Smooth muscle cell (in vitro differentiated cells): ENCODE data around the gene ERAL1. TPM values are rescaled to one million over a fixed set of nuclear protein-coding genes. Genes with fewer than 3 reads are reported as not detected.

Source experiments
- DNase-seq: peaks from one replicate; lab custom pipeline; 2025; ENCODE audit not compliant: unreplicated experiment; lab: John Stamatoyannopoulos, UW
- H2AFZ ChIP-seq: fragments of 200-600 bp; sonication (generic); 2 replicates; pipeline ENCODE4 v1.6.0; 2016; ENCODE audit warnings: antibody characterized with exemption, low read depth, mild to moderate bottlenecking
- H3F3A ChIP-seq: fragments of 200-600 bp; sonication (generic); 2 replicates; pipeline ENCODE4 v1.6.0; 2017; ENCODE audit warnings: antibody characterized with exemption, low read depth
- H3K27ac ChIP-seq: fragments of 200-600 bp; sonication (generic); 2 replicates; pipeline ENCODE4 v1.5.1; 2016; ENCODE audit warnings: low read depth, mild to moderate bottlenecking
- H3K27me3 ChIP-seq: fragments of 200-600 bp; sonication (generic); 2 replicates; pipeline ENCODE4 v1.6.1; 2016; ENCODE audit warnings: low read depth, mild to moderate bottlenecking
- H3K36me3 ChIP-seq: fragments of 200-600 bp; sonication (generic); 2 replicates; pipeline ENCODE4 v1.5.1; 2016; ENCODE audit warnings: low read depth
- H3K4me1 ChIP-seq: fragments of 200-600 bp; sonication (generic); 2 replicates; pipeline ENCODE4 v1.5.1; 2016; ENCODE audit warnings: low read depth
- H3K4me2 ChIP-seq: fragments of 200-600 bp; sonication (generic); 2 replicates; pipeline ENCODE4 v1.6.0; 2016; ENCODE audit warnings: mild to moderate bottlenecking
- H3K4me3 ChIP-seq: fragments of 200-600 bp; sonication (generic); 2 replicates; pipeline ENCODE4 v1.5.1; 2016; ENCODE audit warnings: mild to moderate bottlenecking
- H3K79me2 ChIP-seq: fragments of 200-600 bp; sonication (generic); 2 replicates; pipeline ENCODE4 v1.6.0; 2016; ENCODE audit warnings: low read depth, mild to moderate bottlenecking
- H3K9ac ChIP-seq: fragments of 200-600 bp; sonication (generic); 2 replicates; pipeline ENCODE4 v1.6.0; 2016; ENCODE audit warnings: low read depth
- H3K9me3 ChIP-seq: fragments of 200-600 bp; sonication (generic); replicated peaks from 2 replicates; pipeline ENCODE4 v1.5.1; 2016; ENCODE audit warnings: low read depth
- H4K20me1 ChIP-seq: fragments of 200-600 bp; sonication (generic); 2 replicates; pipeline ENCODE4 v1.6.0; 2016; ENCODE audit warnings: low read depth
- WGBS: methylation state at CpG from one replicate; pipeline ENCODE4 v1.1.7; 2016; ENCODE audit warnings: low lambda C conversion rate; 5-methylcytosine and 5-hydroxymethylcytosine counted together
- polyA plus RNA-seq: library from polyadenylated mRNA; unstranded; fragments of >200 nt; fragmentation: Nextera tagmentation; extraction: Ambion mirVana; gene quantifications from 2 replicates; pipeline ENCODE4 v1.2.1, GENCODE V29; 2016
- total RNA-seq: library from RNA; depleted of rRNA; stranded (reverse); fragments of >200 nt; gene quantifications from 2 replicates; pipeline ENCODE4 v1.2.3, GENCODE V29; 2014
- TF ChIP-seq, protein P1 (sequence below): fragments of 200-600 bp; sonication (generic); IDR thresholded peaks from 2 replicates; pipeline ENCODE4 v1.5.1; 2017; ENCODE audit warnings: borderline replicate concordance, mild to moderate bottlenecking, antibody characterized with exemption; ENCODE audit not compliant: insufficient read depth, poor library complexity, severe bottlenecking

Gene ERAL1
- total and polyA plus RNA-seq, 2 experiments from 2014 or later: 30.0 to 59.3 TPM

DNA sequence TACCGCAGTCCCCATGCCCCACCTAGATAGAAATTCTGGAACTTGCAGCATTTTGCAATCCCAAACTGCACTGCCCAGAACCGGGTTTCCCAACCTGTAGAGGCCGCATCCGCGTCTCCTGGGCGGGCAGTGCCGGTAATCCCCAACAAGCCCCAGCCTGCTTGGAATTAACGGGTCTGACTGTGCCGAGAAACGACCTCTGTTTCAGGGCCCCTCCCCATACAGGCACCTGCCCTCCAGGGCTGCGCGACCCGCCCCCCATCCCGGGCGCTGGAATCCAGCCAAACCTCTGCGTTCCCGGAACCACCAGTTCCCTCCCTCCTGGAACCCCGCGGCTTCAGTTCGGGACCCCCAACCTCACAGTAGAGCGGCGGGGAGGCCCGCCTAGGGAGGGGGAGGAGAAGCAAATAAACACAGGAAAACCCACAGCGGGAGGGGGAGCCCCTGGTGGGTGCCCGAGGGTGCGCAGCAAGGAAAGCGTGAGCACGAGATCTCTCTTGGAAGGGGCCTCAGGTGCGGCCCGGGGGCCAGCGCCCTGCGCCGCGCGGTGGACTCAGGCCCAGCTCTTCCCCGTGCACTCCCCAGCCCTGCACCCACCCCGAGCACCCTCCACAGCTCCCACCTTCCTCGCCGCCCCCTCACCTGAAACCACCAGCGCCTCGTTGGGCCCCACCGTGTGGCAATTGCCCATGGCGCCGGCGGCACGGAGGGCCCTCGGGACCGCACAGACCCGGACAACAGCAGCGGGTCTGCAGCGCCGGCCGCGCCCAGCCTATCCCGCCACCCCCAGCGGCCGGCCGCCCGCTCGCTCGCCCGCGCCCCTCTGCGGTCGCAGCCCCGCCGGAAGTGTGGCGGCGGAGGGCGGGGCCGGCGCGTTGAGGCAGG, 42.3 kb downstream of the ERAL1 start, which contains the start of gene FLOT2:
FLOT2 (minus strand) TSS at position 850 of the 885 bp plus-strand sequence; CDS start at position 691, 159 bp downstream.
- Histone ChIP-seq H3F3A (peaks cover 16% of the 10 kb centered on the region), H3K79me2 (peaks cover 19% of the 10 kb centered on the region), H4K20me1 (peaks cover 11% of the 10 kb centered on the region), H3K27me3 (no peaks in the 10 kb centered on the region), H3K36me3 (no peaks in the 10 kb centered on the region), H3K27ac (no peak within 1 kb of the TSS), H3K4me1 (peaks cover 13% of the 10 kb centered on the region), H2AFZ (peak within 1 kb of the TSS; percentile 98), H3K9ac (peak within 1 kb of the TSS; percentile 28), H3K4me2 (peak within 1 kb of the TSS; percentile 99), H3K9me3 (no peaks in the 10 kb centered on the region), H3K4me3 (peak within 1 kb of the TSS; percentile 94)
- TF ChIP-seq, protein P1, sequence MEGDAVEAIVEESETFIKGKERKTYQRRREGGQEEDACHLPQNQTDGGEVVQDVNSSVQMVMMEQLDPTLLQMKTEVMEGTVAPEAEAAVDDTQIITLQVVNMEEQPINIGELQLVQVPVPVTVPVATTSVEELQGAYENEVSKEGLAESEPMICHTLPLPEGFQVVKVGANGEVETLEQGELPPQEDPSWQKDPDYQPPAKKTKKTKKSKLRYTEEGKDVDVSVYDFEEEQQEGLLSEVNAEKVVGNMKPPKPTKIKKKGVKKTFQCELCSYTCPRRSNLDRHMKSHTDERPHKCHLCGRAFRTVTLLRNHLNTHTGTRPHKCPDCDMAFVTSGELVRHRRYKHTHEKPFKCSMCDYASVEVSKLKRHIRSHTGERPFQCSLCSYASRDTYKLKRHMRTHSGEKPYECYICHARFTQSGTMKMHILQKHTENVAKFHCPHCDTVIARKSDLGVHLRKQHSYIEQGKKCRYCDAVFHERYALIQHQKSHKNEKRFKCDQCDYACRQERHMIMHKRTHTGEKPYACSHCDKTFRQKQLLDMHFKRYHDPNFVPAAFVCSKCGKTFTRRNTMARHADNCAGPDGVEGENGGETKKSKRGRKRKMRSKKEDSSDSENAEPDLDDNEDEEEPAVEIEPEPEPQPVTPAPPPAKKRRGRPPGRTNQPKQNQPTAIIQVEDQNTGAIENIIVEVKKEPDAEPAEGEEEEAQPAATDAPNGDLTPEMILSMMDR: peak; percentile 20
- WGBS: under 1% methylated on average over 50 of the region's 73 CpGs
- DNase-seq: no peak

DNA sequence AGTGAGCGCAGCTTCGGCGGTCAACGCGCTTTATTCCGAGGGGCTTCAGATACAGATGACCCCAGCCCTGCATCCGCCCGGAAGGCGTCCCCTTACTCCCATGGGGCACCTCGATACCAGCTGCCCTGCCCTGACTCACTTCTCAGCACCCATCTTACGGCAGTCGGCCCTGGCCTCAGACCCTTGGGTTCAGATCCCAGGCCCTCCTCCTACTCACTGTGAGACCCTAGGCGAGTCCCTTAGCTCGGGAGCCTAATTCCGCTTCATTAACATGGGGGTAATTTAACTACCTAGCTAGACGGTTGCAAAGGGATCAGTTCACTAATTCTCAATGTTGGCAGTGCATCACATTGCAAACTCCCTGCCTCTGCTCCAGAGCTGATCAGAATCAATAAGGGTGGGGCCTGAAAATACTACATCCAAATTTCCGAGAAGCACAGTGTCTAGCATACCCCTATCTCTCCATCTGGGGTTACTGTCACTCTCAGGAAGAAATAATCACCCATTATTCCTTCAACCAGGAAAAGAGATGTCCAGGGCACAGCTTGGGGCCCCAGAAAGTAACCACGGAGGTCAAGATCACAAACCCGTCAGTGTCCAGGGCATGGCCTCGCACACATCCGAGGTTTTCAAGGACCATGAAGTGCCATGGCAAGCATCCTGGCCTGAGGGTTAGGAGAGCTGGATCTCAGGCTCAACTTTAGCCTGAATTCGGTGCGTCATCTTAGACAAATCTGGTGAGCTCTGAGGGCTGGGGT, 43.1 kb downstream of the ERAL1 start:
- H2AFZ ChIP-seq: peak overlapping the region; percentile 98
- peaks cover 11% of the 10 kb centered on the region for H4K20me1 ChIP-seq
- 43% methylated on average over 18 of the region's 23 CpGs for WGBS
- peak overlapping the region; percentile 99 for H3K4me2 ChIP-seq
- H3K27me3 ChIP-seq: no peaks in the 10 kb centered on the region
- peaks cover 19% of the 10 kb centered on the region for H3K79me2 ChIP-seq
- H3F3A ChIP-seq: peaks cover 16% of the 10 kb centered on the region
- no peak overlapping the region for H3K27ac ChIP-seq
- DNase-seq: no peak
- no peaks in the 10 kb centered on the region for H3K9me3 ChIP-seq
- H3K9ac ChIP-seq: peak overlapping the region; percentile 28
- peaks cover 13% of the 10 kb centered on the region for H3K4me1 ChIP-seq
- no peaks in the 10 kb centered on the region for H3K36me3 ChIP-seq
- TF ChIP-seq, protein P1: no peak
- H3K4me3 ChIP-seq: peak overlapping the region; percentile 94

DNA sequence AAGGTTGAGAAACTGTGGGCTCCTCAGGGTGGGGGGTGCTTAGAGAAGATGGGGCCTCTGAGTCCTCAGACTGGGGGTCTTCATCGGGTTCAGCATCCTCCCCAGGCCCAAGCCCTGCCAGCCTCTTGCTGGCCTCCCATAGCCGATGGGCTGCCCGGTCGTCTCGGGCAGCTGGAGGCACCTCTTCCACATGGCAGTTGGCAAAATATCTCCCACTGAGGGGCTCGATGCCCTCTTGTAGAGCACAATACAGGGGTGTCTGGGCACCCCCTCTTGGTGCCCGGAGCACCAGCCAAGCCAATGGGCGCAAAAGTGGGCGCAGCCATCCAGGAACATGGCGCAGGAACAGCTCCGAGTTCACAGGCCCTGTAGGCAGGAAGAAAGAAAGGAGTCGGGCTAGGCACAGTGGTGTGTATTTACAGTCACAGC, 43.7 kb downstream of the ERAL1 start:
- Histone ChIP-seq H3K4me2 (no peak overlapping the region), H3F3A (peaks cover 22% of the 10 kb centered on the region), H4K20me1 (peaks cover 16% of the 10 kb centered on the region), H3K27ac (no peak overlapping the region), H3K4me1 (peaks cover 13% of the 10 kb centered on the region), H3K4me3 (no peak overlapping the region), H3K9ac (no peak overlapping the region), H3K36me3 (no peaks in the 10 kb centered on the region), H3K27me3 (no peaks in the 10 kb centered on the region), H3K79me2 (peaks cover 19% of the 10 kb centered on the region), H3K9me3 (no peaks in the 10 kb centered on the region), H2AFZ (no peak overlapping the region)
- TF ChIP-seq, protein P1: no peak
- DNase-seq: no peak
- WGBS: 86% methylated on average over 12 of the region's 12 CpGs
